Measurements from ENCODE around the gene NUP160. TPM values are rescaled to one million over a fixed set of nuclear protein-coding genes. Genes with fewer than 3 reads are reported as not detected.

The NUP160 gene
- total and polyA plus RNA-seq, 2 of the 8 experiments (the other 6 are each of a cell fraction or from before 2014, with no cell fraction given), result 44.6 to 100 TPM

DNA sequence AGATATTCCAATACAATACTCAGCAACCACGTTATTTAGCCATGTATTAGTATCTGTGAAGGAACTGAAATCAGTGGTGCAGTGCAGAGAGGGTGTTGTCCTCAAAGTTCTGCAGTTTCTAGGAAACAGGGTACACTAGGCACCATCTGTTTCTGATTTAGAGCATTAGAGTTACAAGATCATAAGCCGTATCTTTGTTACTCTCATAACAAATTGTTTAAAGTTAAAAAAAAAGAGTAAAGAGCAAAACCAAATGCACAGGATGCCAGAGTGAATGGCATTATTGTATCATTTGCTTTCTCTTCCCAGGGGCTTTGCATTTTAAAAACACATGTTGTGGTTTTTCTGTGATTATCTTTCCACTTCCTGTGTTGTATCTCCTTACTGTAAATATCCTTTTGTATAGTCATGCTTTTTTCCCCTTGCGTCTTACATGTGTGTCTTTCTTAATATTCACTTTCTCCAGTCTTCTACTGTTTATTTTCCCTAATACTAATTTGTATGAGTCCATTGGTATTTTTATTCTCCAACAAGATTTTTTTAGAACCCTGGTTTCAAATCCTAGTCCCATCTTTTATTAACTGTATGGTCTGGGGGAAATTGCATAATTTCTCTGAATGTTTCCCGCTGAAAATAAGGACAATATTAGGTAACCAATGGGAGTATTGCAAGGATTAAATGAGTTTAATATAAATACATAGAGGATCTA, 15.2 kb upstream of the NUP160 start:
- no peaks in the 10 kb centered on the region for H3K9me3 ChIP-seq (ENCODE audit: insufficient read depth in 2 of 2, low read depth in 1 of 2, low read length in 1 of 2)
- H2BK15ac ChIP-seq (ENCODE audit: low read length), result no peak overlapping the region
- no peak overlapping the region for H2AFZ ChIP-seq (ENCODE audit: low read length)
- 79% methylated on average over 4 of the region's 4 CpGs; no CpG with 5 or more reads in 1 of the 2 experiments for WGBS, 2 experiments (ENCODE audit: extremely low coverage in 1 of 2, insufficient coverage in 1 of 2, insufficient read length in 1 of 2, insufficient replicate concordance in 2 of 2, low coverage in 1 of 2, low lambda C conversion rate in 2 of 2, missing lambda C conversion rate in 1 of 2)
- H2BK12ac ChIP-seq (ENCODE audit: low read depth, low read length), result no peak overlapping the region
- no peak overlapping the region for H4K8ac ChIP-seq (ENCODE audit: extremely low read depth, insufficient read depth, low read length)
- H3K18ac ChIP-seq (ENCODE audit: extremely low read depth, low read length), result no peak overlapping the region
- no peak overlapping the region for H2AK5ac ChIP-seq (ENCODE audit: low read depth, low read length)
- peak overlapping the region in 1 of 4 experiments; percentile 49; a peak in 1 of 7 replicates for H3K9ac ChIP-seq (replicated peaks in 1 of 4; ENCODE audit: extremely low read depth in 1 of 4, low read depth in 3 of 4, low read length in 3 of 4)
- H3K79me2 ChIP-seq (ENCODE audit: control insufficient read depth in 1 of 2, insufficient read depth in 2 of 2, low read length in 2 of 2), result no peaks in the 10 kb centered on the region
- H3K4me1 ChIP-seq (replicated peaks in 1 of 4; ENCODE audit: control insufficient read depth in 3 of 4, insufficient read depth in 4 of 4, low read length in 3 of 4), result no peaks in the 10 kb centered on the region
- H2BK120ac ChIP-seq (replicated peaks; ENCODE audit: low read depth, low read length), result no peak overlapping the region
- FAIRE-seq (no peak), DNase-seq (ENCODE audit: low read depth in 1 of 2, low spot score in 2 of 2) (no peak)
- no peaks in the 10 kb centered on the region for H3K79me1 ChIP-seq (ENCODE audit: low read depth, low read length)
- no peaks in the 10 kb centered on the region for H3K36me3 ChIP-seq (ENCODE audit: control insufficient read depth in 2 of 4, insufficient read depth in 4 of 4, low read length in 3 of 4)
- H3K23ac ChIP-seq (ENCODE audit: insufficient read length), result no peak overlapping the region
- ChIA-PET POLR2A (ENCODE audit: partially characterized antibody) (no interaction called here), CTCF (ENCODE audit: partially characterized antibody) (no interaction called here)
- no peak overlapping the region for H3K4me2 ChIP-seq (ENCODE audit: insufficient read depth in 1 of 2, low read depth in 2 of 2, low read length in 2 of 2)
- H3K4ac ChIP-seq (replicated peaks; ENCODE audit: insufficient read length, low read depth, low read length), result no peak overlapping the region
- no peak overlapping the region for H4K5ac ChIP-seq (ENCODE audit: insufficient read length, low read depth, low read length)
- H3K27me3 ChIP-seq (replicated peaks in 1 of 4; ENCODE audit: control insufficient read depth in 3 of 4, extremely low read depth in 1 of 4, insufficient read depth in 3 of 4, low read length in 3 of 4), result no peaks in the 10 kb centered on the region
- no peaks in the 10 kb centered on the region for H3K23me2 ChIP-seq (ENCODE audit: low read depth, low read length)
- no peak overlapping the region for H2BK5ac ChIP-seq (ENCODE audit: low read depth, low read length)
- H3K14ac ChIP-seq (ENCODE audit: insufficient read length), result no peak overlapping the region
- H4K20me1 ChIP-seq (replicated peaks in 1 of 2; ENCODE audit: control insufficient read depth in 1 of 2, insufficient read depth in 2 of 2, low read length in 2 of 2), result no peaks in the 10 kb centered on the region
- H4K91ac ChIP-seq (replicated peaks; ENCODE audit: insufficient read length, low read length), result no peak overlapping the region
- no peak overlapping the region for H3K4me3 ChIP-seq (ENCODE audit: extremely low read depth in 1 of 4, insufficient read depth in 2 of 4, low read depth in 3 of 4, low read length in 4 of 4)
- no peak overlapping the region for H3K27ac ChIP-seq (ENCODE audit: low read depth, low read length)
- no peak overlapping the region for H3K56ac ChIP-seq (replicated peaks; ENCODE audit: insufficient read length, low read depth, low read length)
- H2BK20ac ChIP-seq (ENCODE audit: low read length), result no peak overlapping the region
- TF ChIP-seq, protein P1, sequence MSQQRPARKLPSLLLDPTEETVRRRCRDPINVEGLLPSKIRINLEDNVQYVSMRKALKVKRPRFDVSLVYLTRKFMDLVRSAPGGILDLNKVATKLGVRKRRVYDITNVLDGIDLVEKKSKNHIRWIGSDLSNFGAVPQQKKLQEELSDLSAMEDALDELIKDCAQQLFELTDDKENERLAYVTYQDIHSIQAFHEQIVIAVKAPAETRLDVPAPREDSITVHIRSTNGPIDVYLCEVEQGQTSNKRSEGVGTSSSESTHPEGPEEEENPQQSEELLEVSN (IDR thresholded peaks at IDR 0.05), result no peak
- TF ChIP-seq YY1 (IDR thresholded peaks at IDR 0.05; ENCODE audit: low read depth, low read length) (no peak), GABPA (IDR thresholded peaks at IDR 0.05; ENCODE audit: borderline replicate concordance, insufficient read depth, low read length) (no peak), KDM4A (IDR thresholded peaks at IDR 0.05; ENCODE audit: low read depth, low read length, severe bottlenecking) (no peak), SP4 (IDR thresholded peaks at IDR 0.05; ENCODE audit: low read length) (no peak), CTCF (IDR thresholded peaks at IDR 0.05; ENCODE audit: control extremely low read depth in 1 of 3, insufficient read depth in 1 of 3, low read depth in 1 of 3, low read length in 3 of 3) (no peak), MAFK (IDR thresholded peaks at IDR 0.05; ENCODE audit: low read depth, low read length) (no peak), EZH2 (IDR thresholded peaks at IDR 0.05; ENCODE audit: low read depth, low read length, severe bottlenecking) (no peak), MAX (IDR thresholded peaks at IDR 0.05) (no peak)
